Epithelial cell of esophagus (primary cell): ENCODE data around the gene RPP40.

ENCODE experiments used
- DNase-seq: peaks from one replicate; pipeline ENCODE4 v3.0.0; 2010; ENCODE audit warnings: low read depth
- H3K4me3 ChIP-seq: 2 replicates; pipeline ENCODE4 v1.5.1; 2011; ENCODE audit warnings: mild to moderate bottlenecking, low read length, control low read depth
- CTCF ChIP-seq: IDR thresholded peaks from 2 replicates; pipeline ENCODE4 v1.5.1; 2011; ENCODE audit warnings: low read depth, mild to moderate bottlenecking, low read length, control low read depth, inconsistent platforms; ENCODE audit not compliant: insufficient read depth; ENCODE audit errors: missing control alignments

The RPP40 gene

DNA sequence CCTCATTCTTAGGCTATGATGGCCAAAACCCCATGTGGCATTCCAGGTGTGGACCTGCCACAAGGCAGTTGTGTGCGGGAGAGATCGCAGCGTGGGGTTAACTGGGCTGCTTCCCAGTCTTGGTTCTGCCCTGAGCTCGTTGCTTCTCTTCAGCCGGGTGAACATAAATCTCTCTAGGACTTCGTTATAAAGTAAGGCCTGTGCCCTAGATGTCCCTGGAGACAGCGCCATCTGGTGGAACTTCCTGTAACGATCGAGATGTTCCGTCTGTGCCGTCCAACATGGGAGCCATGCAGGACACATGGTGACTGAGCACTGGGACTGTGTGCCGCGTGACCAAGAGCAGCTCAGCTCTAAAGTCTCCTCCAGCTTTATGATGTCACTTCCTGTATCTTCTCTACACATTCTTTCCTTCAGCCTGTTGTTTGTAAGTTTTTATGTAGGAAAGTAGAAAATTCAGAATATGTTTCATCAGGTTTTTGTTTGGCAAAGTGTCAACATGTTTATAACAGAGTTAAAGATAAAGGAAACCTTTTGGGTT, 26.8 kb upstream of the RPP40 start:
- peak; percentile 85 for DNase-seq
- no peak overlapping the region for H3K4me3 ChIP-seq
- peak; percentile 78 for TF ChIP-seq CTCF

DNA sequence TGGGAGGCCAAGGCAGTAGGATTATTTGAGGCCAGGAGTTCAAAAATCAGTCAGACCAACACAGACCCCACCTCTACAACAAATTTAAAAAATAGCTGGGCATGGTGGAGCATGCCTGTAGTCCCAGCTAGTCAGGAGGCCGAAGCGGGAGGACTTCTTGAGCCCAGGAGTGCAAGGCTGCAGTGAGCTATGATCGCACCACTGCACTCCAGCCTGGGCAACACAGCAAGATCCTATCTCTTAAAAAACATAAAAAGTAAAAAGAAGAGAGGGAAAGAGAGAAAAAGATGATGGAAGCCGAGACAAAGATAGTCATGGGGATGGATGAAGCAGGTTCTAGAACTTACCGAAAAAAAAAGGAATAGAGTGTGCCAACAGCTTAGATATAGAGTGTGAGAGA, 25.8 kb upstream of the RPP40 start:
- TF ChIP-seq CTCF = no peak
- H3K4me3 ChIP-seq = no peak overlapping the region

DNA sequence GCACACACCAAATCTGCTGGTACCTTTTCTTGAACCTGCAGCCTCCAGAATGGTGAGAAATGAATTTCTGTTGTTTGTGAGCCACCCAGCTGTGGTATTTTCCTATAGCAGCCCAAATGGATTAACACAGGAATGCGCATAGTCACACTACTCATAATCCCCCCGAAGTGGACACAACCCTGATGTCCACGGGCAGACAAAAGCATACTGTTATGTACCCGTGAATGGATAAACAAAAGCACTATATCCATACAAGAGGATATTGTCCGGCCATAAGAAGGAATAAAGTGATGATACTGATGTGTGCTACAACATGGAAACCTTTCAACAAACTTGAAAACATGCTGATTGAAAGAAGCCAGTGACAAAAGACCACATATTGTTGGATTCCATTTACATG, 25.1 kb upstream of the RPP40 start:
- no peak for DNase-seq
- no peak overlapping the region for H3K4me3 ChIP-seq
- TF ChIP-seq CTCF = no peak

More for the DNA sequence above, 25.8 kb upstream of the RPP40 start:
- no peak for DNase-seq

DNA sequence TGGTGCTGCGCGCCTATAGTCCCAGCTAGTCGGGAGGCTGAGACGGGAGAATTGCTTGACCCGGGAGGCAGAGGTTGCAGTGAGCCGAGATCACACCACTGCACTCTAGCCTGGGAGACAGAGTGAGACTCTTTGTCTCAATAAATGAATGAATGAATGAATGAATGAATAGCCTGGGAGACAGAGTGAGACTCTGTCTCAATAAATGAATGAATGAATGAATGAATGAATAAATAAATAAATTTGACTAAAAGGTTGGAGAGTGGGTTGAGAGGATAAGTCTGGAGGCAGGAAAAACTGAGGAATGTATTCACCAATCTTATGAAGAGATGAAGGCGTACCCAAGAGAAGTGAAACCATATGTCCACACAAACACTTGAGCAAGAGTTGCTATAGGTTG, 24.5 kb upstream of the RPP40 start:
- H3K4me3 ChIP-seq = no peak overlapping the region
- no peak for DNase-seq
- no peak for TF ChIP-seq CTCF

DNA sequence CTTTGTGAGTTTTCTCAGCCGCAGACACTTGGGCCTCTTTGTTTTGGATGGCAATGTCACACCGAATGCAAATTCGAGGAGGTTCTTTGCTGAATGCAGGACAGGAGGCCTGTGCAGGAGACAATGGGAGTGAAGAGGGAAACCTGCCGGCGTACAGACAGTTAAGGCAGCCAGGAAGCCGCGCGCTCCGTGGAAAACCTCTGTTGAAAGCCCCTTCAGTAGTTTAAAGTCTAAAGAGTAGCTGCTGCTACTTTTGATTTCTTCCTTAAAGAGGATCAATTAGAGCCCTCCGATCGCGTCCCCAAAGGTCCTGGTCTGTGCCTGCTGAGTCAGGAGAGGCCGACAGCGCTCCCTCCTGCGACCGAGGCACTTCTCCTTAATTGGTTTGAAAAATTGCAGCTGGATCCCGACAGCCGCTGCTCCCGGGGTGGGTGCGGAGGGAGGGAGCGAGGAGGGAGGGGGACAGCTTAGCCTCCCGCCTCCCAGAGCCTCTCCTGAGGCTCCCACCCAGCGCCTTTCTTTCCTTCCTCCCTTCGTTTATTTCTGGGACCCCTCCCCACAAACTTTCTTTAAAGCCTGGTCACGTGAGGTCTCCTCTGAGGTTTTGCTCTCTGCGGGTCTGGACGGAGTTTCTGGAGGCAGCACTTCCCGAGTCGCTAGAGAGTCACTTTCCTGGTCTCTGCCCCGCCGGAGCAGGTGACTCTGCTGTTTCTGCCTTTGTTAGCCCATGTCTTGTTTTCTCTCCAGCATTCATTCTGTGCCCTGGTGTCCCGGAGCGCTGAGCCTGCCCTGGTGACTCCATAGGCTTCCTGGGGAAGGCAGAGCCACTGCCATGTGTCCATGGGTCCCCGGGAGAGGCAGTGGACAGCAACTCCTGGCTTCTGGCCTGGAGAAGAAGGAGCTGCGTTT, 22.3 kb upstream of the RPP40 start:
- DNase-seq = peak; percentile 29
- TF ChIP-seq CTCF = peak; percentile 15
- peak overlapping the region; percentile 45 for H3K4me3 ChIP-seq

- TF ChIP-seq CTCF = no peak
- DNase-seq = no peak
- no peak overlapping the region for H3K4me3 ChIP-seq
Observed at GRCh38 chr6:5023923-5024322, 20.1 kb upstream of the RPP40 start.
